ENCODE data around the gene ACSS3.
"Not testable (repeated sequence)": the region's sequence is repeated elsewhere in the genome, so short reads cannot be mapped to it uniquely, and the experiment has no call there.

ACSS3 gene

GRCh38 chr12:81094718-81095360 is 17.0 kb downstream of the ACSS3 start:
- no peak for DNase-seq (ENCODE audit: low spot score)

GRCh38 chr12:81095501-81096232 is 17.8 kb downstream of the ACSS3 start:
- no peak for DNase-seq (ENCODE audit: low spot score)

GRCh38 chr12:81105687-81106086 is 27.8 kb downstream of the ACSS3 start:
- no peak for DNase-seq (ENCODE audit: low spot score)

- no peak for DNase-seq (ENCODE audit: low spot score)
Measured at GRCh38 chr12:81114226-81114625, 36.3 kb downstream of the ACSS3 start.

- not testable (repeated sequence) for DNase-seq (ENCODE audit: low spot score)
Measured at GRCh38 chr12:81119069-81119468, 41.2 kb downstream of the ACSS3 start.

GRCh38 chr12:81120961-81121360 is 43.1 kb downstream of the ACSS3 start:
- no peak for DNase-seq (ENCODE audit: low spot score)

- no peak for DNase-seq (ENCODE audit: low spot score)
Measured at GRCh38 chr12:81123611-81124010, 45.7 kb downstream of the ACSS3 start.

- DNase-seq (ENCODE audit: low spot score), result no peak
Measured at GRCh38 chr12:81125691-81126090, 47.8 kb downstream of the ACSS3 start.

GRCh38 chr12:81128930-81129554 is 51.2 kb downstream of the ACSS3 start:
- no peak for DNase-seq (ENCODE audit: low spot score)

- DNase-seq (ENCODE audit: low spot score), result no peak
Measured at GRCh38 chr12:81136519-81136918, 58.6 kb downstream of the ACSS3 start.

GRCh38 chr12:81137801-81138200 is 59.9 kb downstream of the ACSS3 start:
- DNase-seq (ENCODE audit: low spot score), result no peak

GRCh38 chr12:81141217-81141616 is 63.3 kb downstream of the ACSS3 start:
- DNase-seq (ENCODE audit: low spot score), result no peak

- no peak for DNase-seq (ENCODE audit: low spot score)
Measured at GRCh38 chr12:81143057-81143456, 65.2 kb downstream of the ACSS3 start.

- no peak for DNase-seq (ENCODE audit: low spot score)
Measured at GRCh38 chr12:81146228-81147225, 68.6 kb downstream of the ACSS3 start.

- DNase-seq (ENCODE audit: low spot score), result no peak
Measured at GRCh38 chr12:81147292-81147919, 69.5 kb downstream of the ACSS3 start.

GRCh38 chr12:81150382-81150781 is 72.5 kb downstream of the ACSS3 start:
- no peak for DNase-seq (ENCODE audit: low spot score)

GRCh38 chr12:81159856-81160255 is 82.0 kb downstream of the ACSS3 start:
- no peak for DNase-seq (ENCODE audit: low spot score)

- no peak for DNase-seq (ENCODE audit: low spot score)
Measured at GRCh38 chr12:81161680-81162079, 83.8 kb downstream of the ACSS3 start.

GRCh38 chr12:81162391-81163136 is 84.7 kb downstream of the ACSS3 start:
- no peak for DNase-seq (ENCODE audit: low spot score)

- DNase-seq (ENCODE audit: low spot score), result no peak
Measured at GRCh38 chr12:81164827-81165226, 86.9 kb downstream of the ACSS3 start.

GRCh38 chr12:81166790-81167189 is 88.9 kb downstream of the ACSS3 start:
- DNase-seq (ENCODE audit: low spot score), result no peak

Data from left forelimb (tissue), 1 donor.